C1 segment of cervical spinal cord (tissue), 14 donors: ENCODE results near the gene XIRP2.
"Not testable (repeated sequence)": the region's sequence is repeated elsewhere in the genome, so short reads cannot be mapped to it uniquely, and the experiment has no call there.

Source experiments
- DNase-seq, 14 donors: peaks; one replicate each; lab custom pipeline; 2025; lab: John Stamatoyannopoulos, UW

The XIRP2 gene

DNA sequence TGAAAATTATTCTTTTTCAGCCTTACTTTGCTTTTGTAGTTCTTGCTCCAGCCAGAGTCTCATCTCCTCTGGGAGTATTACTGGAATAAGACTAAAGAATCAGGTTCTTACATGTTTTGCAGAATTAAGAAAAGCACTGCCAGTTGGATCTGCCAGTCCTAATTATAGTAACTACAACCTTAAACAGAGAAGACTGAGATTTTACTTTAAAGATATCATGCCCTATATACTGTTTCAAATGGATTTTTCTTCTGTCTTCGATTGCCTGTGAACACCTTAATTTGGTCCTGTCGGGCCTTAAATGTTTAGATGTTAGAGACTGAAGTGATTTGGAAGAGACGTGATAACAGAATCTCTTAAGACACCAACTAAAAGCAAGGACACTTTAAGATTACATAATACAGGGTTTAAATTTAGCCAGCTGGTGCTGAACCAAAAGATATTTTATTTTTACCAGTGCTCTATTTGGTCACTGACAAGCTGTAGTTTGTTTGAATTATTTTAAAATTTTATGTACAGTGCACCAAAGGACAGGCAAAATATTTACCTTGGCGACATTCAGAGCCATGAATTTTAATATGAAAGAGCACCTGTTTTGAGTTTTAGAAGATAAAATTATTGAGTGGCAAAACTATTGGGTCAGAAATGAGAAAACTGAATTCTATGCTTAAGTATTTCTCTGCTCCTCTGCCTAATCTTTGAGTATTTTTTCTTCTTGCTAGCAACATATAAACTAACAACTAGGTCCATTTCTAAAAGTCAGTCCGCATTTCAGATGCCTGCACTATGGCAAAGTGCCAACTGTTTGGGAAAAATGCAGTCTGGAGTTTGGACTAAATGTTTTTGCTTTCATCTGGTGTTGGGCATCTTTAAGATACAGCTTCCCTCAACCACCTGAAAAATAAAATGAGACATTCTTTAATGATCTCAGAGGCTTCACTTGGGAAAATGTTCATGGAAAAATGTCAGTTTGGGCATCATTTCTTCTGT is 300.0 kb downstream of the XIRP2 start:
- peak in 1 of 14 donors; percentile 82 for DNase-seq

DNA sequence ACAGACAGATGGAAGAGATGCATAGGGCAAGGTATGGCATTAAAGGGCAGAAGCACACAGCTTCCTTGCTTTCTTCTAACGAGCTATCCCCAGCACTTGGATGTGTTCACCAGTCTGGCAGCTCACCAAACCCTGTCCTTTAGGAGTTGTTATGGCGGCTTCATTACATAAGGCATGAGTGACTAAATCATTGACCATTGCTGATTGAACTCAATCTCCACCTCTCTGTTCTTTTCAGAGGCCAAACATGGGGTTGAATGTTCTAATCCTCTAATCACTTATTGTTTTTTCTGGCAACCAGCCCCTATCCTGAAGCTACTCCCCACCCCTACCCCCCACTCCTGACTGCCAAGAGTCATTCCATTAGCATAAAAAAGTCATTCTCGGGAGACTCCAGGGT is 301.8 kb downstream of the XIRP2 start:
- DNase-seq: peak in 1 of 14 donors; percentile 2

DNA sequence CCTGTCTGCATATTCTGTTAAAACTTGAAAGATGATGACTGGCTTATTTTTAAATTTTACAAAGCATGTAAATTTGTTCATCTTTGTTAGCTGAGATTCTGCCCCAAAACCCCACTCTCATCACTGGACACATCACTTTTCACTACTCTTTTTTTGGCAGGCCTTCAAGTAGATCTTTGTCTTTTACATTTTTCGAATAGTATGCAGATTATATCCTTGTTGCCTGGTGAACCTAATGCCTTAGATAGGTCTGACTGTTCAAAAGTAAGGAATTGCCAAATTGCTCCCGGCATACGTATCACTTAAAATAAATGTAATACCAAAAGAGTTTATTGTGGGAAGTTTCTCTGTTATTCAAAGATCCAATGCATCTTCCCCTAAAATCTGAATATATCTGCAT is 303.3 kb downstream of the XIRP2 start:
- no peak for DNase-seq

DNA sequence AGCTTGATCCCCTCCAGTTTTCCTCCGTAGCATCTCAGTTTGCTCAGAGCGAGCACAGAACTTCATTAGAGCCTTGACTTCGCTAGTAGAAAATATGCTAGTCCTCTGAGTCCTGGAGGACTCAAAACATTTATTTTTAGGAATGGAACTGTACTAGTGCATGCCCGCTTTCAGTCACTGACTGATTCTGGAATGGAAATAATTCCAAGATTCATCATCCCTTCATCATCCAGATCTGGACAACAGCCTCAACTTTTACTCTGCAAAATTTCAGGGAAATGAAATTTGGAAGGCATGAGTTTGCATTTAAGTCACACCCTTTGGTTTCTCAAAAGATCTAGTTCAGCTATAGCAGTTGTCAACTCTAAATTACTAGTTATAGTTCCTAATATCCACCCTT is 304.6 kb downstream of the XIRP2 start:
- no peak for DNase-seq

DNA sequence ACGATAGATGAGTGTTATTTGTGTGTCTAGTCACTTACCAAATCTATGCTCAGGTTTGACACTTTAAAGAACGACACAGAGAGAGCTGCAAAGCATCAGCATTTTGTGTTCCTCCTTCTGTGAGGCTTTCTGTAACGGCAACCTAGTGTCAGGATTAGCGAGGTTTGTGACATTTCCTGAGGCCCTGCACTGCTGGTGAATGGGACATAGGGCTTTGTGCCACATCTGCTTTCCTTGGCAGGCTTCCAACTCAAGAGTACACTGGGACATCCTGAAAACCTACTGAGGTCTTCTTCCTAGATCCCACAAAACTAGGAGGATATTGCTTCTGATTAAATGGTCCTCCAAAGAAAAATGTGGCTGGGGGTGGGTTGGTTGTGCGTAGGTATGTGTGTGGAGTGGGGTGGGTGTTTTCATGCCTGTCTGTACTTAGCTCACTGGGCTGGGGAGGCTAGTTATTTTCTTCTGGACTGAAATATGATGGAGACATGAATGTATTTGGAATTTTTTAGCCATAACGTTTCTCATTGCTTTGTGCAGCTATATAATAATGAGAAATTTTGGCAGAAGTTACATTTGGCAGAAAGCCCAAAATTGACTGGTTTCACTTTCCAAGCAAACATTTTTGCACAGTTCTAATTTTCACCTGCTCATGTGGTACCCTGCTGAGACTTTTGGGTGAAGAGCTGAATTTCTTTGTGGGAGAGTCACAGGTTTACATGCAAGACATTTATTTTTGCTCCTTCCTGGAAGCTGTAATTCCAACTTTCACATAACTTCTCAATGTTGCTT is 308.4 kb downstream of the XIRP2 start:
- peak in 1 of 14 donors; percentile 6 for DNase-seq

DNA sequence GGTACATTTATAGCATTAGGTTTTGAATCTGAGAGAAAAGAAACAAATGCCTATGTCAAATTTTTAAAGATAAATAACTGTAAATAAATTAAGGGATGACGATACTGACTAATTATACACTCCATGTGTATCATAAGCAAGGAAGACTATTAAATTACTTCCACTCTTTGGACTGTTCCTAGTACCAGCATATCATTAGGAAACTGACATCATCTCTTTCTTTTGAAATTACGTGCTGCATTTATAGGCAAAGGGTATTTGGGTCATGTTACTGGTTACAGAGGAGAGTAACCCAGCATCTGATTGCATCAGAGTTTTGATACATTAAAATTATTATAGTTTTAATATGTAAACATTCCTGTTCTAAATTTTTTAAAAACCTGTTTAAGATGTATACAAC is 309.7 kb downstream of the XIRP2 start:
- DNase-seq: no peak

DNA sequence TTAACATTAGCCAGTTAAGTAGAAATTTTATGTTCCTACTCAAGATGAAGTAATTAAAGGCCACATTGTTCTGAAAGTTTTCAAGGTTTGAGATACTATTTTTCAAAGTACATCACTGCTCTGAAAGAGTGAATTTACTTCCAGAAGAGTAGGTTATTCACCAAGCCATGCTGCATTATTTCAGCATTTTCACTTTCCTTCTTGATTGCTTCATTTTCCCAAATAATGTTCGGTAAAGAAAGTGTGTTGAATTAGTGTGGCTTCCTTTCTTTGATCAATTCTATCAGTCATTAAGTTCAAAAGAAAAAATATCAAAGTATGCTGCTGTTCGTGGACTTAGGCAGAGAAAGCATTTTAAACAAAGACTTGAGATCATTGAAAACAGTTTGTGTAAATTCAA is 310.3 kb downstream of the XIRP2 start:
- DNase-seq: no peak

DNA sequence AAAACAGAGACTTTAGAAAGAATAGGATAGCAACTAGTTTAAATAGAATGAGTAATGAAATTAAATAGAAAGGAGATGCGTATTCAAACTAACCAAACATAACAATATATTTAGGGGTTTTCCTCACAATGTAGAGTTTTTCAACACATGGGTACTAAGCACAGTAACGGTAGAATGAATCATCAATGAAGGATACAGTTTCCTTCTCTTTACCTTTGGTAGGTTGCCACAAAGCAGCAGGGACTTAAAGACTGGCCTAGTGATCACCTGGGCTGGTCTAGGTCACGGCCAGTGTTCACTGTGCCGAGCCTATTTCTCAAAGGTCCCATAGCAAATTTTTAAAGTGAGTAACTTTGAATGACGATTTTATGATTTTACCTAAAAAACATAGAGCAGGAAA is 311.7 kb downstream of the XIRP2 start:
- no peak for DNase-seq

DNA sequence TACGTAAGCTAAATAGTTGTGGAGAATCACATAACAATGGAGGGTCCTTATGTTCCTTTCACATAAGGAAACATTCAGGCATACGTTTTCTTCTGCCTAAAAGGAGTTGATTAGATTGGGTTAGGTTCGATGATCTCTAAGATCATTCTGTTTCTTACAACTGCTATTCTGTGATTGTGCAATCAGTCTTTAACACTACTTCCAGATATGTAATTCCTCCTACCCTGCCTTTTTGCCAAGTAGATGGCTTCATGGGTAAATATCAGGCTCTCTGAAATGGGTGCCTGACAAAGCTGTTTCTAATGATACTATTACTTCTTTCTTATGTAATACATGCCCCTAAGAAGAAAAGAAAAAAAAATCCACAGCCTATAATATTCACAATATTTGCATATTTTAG is 321.5 kb downstream of the XIRP2 start:
- DNase-seq: no peak

DNA sequence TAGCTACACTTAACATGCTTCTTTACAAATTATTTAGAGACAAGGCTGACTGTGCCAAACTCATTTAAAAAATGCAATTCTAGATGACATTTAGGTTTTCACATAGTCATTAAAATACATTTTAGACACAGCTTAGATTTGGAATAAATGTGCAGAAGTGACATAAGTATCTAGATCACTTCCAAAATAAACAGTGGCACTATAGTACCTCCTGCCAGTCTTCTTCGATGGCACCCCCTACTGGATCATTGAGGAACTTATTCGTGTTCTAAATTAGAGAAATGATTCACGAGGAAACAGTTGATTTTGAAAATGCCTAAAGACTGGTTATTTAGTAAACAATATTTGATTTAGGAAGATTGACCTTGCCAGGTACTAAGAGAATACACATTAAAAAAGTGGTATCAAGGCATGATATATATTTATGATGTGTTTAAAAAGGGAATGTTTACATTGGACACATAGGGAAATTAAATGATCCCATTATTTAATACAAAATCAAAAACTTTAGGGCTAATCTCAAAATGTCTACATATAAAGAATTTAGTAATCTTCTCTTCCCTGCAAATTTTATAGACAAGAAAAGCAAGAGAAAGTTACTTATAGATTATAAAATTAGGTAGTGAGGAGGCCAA is 323.9 kb downstream of the XIRP2 start:
- peak in 2 of 14 donors; percentile 1 to 60 for DNase-seq

DNA sequence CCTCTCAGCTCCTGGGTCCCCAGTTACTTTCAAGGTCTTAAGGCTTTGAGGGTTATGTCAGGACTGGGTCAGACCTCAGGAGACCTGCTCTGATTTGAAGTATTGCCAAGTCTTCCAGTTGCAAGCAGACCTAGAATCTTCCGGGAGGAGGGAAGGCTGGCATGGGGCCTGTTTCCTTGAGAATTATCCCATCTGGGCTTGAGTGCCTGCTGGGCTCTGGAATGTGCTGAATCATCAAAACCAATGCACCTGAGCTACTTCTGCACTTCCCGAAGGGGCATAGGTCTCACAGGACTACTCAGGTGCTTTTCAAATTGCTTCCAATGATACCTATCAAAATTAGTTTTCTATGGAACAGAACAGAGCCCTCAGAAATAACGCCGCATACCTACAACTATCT is 327.3 kb downstream of the XIRP2 start:
- no peak for DNase-seq

DNA sequence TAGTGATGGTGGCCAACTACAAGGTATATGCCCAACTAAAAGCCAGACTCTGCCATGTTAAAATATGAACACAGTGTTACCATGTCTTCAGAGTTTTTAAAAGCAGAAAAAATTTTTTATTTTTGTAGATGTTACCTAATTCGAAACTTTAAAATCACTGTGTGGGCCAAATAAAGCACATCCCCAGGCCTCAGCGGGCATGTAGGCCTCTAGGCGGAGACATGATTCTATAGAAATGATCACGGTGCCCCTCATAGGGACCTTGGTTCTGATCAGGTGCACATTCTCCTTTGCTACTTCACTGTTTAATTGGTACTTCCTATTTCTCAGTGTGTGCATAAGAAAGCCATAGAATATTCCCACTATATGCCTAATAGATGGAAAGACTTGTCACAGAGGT is 349.2 kb downstream of the XIRP2 start:
- DNase-seq: no peak

DNA sequence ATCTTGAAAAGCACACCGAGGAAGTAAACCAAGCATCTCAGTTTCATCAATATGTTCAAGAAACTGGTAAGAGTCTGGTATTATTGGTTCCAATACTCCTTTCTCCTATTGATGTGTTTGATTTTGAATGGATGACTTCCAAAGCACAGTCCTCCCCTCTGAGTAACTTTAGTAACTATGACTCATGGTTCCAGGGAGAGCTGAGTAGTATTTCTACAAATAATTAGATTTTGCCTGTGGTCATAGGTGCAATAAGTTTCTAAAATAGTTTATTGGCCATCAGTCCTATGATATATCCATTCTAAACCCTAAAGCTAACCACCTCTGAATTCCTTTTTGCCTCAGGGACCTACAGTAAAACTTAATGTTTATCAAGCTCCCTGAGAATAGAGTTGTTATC is 352.4 kb downstream of the XIRP2 start:
- DNase-seq: no peak

DNA sequence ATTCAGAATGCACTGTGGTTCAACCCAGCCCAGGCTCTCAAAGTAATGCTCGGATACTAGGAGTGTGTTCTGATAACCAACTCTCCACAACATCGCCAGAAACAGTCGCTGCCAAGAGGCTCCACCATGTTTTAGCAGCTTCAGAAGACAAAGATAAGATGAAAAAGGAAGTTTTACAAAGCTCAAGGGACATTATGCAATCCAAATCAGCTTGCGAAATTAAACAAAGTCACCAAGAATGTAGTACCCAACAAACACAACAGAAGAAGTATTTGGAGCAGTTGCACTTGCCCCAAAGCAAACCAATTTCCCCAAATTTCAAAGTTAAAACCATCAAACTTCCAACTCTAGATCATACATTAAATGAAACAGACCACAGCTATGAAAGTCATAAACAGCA is 360.9 kb downstream of the XIRP2 start:
- no peak for DNase-seq

DNA sequence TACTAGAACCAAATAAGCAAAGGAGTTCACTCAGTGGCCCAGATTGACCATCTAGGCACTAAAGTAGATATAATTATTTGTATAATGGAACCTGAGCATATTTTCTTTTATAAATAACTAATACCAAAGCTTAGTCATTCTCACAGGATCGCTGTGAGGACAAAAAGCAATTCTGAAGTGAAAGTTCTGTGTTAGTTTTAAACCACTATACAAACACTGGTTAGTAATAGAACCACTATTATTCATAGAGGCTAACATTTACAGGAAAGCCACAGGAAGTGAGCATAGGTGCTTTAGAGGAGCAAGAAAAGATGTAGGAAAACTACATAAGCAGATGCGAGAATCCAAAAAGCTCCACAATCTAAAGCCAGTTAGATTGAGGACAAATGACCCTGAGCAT is 364.7 kb downstream of the XIRP2 start:
- no peak for DNase-seq

DNA sequence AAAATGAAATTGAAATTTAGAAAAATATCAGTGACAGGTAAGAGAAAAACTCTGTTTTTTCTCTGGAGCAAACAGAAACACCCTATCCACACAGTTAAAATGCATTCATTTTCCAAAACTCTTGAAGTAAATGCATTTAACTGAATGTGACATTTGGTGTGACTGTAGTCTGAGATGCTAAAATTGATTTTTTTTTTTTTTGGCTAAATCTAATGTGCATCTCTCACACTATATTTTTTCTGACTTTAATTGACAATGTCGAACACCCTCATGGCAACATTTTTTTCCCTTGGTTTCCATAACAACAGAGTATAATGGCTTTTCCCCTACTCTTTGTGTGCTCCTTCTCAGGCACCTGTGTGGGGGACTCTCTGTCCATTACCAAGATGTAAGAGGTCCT is 366.4 kb downstream of the XIRP2 start:
- no peak for DNase-seq

DNA sequence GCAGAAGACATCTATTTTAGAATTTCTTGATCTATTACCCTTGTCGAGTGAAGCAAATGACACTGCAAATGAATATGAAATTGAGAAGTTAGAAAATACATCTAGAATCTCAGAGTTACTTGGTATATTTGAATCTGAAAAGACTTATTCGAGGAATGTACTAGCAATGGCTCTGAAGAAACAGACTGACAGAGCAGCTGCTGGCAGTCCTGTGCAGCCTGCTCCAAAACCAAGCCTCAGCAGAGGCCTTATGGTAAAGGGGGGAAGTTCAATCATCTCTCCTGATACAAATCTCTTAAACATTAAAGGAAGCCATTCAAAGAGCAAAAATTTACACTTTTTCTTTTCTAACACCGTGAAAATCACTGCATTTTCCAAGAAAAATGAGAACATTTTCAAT is 370.4 kb downstream of the XIRP2 start:
- DNase-seq: no peak

DNA sequence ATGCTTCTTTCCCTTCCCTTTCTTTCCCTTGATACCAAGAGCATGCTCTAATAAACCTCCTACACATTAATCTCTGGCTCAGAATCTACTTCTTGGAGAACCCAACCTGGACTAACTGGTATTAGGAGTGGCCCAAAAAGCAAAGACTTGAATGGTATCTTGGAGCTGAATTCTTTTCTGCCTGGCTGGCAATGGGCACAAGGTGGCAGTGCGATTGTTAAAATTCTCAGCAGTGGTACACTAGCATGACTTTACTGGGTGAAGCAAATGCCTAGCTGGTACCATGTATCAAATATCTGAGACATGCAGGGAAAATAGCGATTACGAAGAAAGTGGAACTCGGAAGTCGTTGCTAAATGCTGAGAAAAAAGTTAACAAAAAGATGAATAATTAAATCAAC is 376.1 kb downstream of the XIRP2 start:
- peak in 4 of 14 donors; percentile 0 to 12 (median 4) for DNase-seq

DNA sequence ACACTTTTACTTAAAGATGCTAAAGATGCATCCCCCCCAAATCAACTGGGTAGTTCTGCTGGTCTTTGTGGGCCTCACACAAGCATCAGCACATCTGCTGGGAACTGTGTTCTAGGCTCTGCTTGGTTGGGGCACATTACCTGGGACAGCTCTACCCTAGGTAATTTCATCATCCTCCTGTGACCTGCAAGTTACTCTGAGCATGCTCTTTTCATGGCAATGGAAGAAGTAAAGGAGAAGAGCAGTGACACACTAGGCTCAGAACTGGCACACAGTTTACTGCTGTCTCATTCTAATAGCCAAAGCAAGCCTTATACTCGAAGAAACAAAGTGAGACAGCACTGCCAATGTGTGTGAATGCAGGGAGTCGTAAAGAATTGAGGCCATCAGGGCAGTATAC is 376.7 kb downstream of the XIRP2 start:
- no peak for DNase-seq

DNA sequence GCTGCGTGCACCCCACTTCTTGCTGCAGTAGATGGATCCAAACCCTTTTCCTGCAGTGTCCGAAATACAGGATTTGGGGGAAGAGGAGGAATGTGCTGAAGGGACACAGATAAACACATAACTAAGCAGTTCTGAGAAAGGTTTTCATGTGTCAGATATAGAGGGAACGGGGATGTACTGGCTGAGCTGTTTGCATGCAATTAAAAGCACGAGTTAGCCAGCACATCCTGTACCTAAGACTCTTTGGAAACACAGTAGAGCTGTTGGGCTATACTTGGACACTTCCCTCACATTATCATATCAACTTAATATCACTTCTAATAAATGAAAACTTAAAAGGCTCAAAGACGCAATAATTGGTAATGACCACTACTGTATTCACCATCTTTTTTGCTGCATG is 377.4 kb downstream of the XIRP2 start:
- no peak for DNase-seq

DNA sequence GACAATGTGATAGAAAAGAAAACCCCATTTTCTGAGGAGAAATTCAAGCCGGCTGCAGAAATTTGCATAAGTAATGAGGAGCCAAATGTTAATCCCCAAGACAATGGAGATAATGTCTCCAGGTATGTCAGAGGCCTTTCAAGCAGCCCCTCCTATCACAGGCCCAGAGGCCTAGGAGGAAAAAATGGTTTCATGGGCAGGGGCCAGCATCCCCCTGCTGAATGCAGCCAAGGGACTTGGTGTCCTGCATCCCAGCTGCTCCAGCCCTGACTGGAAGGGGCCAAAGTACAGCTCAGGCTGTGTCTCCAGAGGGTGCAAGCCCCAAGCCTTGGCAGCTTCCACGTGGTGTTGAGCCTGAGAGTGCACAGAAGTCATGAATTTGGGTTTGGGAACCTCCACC is 380.0 kb downstream of the XIRP2 start:
- DNase-seq: not testable (repeated sequence)

DNA sequence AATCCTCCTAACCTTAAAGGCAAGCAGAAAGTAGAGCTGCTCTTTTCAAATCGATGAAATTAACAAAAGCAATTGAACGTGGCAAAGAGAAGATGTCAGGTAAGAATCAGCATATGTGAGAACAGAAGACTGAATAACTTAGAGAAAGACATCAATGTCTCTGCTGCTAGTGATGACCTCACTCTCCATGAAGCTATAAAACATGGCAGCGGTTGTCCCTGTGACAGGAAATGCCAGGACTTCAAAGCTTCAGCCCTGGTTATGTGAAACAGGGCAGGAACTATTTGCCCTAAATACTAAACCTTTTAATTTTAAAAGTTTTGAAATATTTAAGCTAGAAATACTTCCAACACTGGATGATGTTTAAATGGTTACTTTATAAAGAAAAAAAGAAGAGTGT is 383.7 kb downstream of the XIRP2 start:
- no peak for DNase-seq
